Left cardiac atrium (tissue), 4 donors: ENCODE data around the gene PBX1. TPM values are rescaled to one million over a fixed set of nuclear protein-coding genes. Genes with fewer than 3 reads are reported as not detected.

Source experiments
- ATAC-seq, 2 donors: fragments of 200-7000 bp; cut with Tn5 transposase; one replicate each; pipeline ENCODE4 v1.9.1; 2020; ENCODE audit warnings: mild to moderate bottlenecking in 2 of 2, moderate library complexity in 2 of 2
- DNase-seq: peaks from one replicate; pipeline ENCODE4 v3.0.0-alpha.2; 2020
- intact Hi-C, 2 donors: fragments of 100-400 bp; cut with DNase I; formaldehyde crosslinking; loops; one replicate each; pipeline versions ENCODE4 v1.14.1 to v1.15.1; 2022 to 2023
- total RNA-seq, 2 donors: library from RNA; stranded (reverse); fragmentation: NEBNext Ultra II Directional; extraction: Animal tissue kit (Norgen Biotek cat#: 25700); gene quantifications; one replicate each; pipeline ENCODE4 v1.2.1, GENCODE V29; 2021
- donor health status: DM: no; HTN: yes; CAD: no.
- donor health status: DM: no; HTN: yes; CAD: no; lungs with severe emphysema.
- donor health status: DM: yes; HTN: yes; CAD: no.
- donor health status: Dilated cardiomyopathy.

The PBX1 gene
- total RNA-seq, 2 donors from 2014 or later = 64.7 to 75.0 TPM

DNA sequence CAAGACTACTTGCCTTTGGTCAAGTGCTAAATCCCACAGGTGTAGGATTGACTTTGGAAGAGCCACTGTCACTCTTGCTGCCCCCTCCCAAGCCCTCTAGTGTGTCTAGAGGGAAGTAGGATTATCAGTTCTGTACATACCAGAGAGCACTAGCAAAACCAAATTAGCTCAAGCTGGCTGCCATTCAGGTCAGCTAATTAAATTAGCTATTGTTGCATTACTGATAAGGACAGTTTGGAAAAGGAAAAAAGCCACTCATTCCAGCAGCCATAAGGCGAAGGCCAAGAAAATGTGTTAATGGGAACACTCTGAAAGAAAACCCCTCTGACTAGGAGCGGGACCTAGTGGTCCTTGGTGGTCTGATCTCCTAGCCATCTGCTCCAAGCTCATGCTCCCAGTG lies 321.7 kb downstream of the PBX1 start:
- intact Hi-C loops = no loop called here
- ATAC-seq (no peak), DNase-seq (no peak)

DNA sequence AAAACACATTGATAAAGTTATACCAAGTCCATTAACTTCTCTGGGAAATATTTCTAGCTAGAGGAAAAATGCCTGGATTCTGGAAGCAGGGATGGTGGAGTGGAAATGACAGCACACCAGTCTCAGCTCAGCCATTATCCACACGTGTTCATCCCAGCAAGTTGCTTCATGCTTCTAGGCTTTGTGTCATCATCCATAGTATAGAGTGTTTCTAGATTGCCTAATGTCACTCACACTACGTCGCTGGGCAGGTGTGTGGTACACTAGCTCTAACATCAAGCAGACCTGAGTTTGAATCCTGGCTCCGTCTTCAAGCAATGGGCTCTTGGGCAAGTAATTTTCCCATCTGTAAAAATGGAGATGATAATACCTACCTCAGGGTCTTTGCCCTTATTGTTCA lies 326.3 kb downstream of the PBX1 start:
- ATAC-seq = no peak
- intact Hi-C loops = no loop called here

DNA sequence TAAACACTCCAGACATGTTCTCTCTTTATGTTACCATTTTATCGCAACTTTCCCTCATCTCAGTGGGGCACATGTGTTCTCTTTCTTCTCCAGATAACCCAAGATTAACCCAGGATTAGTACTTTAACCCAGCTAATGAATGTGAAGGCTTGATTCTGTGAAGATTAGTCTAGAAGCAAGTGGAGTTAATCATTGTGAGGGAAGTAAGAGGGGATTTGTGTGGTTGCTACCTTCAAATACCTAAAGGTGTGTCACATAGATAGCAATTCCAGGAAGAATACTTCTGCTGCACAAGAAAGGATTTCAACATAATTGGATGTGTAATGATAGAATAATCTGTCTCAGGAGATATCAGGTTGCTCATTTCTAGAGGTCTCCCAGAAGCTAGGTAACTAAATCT lies 327.1 kb downstream of the PBX1 start:
- no peak for ATAC-seq
- DNase-seq = no peak
- intact Hi-C loops = no loop called here

More for the DNA sequence above, 326.3 kb downstream of the PBX1 start:
- DNase-seq = no peak

- intact Hi-C loops = no loop called here
- DNase-seq = no peak
- no peak for ATAC-seq
Measured at GRCh38 chr1:164891615-164892014, 332.6 kb downstream of the PBX1 start.

DNA sequence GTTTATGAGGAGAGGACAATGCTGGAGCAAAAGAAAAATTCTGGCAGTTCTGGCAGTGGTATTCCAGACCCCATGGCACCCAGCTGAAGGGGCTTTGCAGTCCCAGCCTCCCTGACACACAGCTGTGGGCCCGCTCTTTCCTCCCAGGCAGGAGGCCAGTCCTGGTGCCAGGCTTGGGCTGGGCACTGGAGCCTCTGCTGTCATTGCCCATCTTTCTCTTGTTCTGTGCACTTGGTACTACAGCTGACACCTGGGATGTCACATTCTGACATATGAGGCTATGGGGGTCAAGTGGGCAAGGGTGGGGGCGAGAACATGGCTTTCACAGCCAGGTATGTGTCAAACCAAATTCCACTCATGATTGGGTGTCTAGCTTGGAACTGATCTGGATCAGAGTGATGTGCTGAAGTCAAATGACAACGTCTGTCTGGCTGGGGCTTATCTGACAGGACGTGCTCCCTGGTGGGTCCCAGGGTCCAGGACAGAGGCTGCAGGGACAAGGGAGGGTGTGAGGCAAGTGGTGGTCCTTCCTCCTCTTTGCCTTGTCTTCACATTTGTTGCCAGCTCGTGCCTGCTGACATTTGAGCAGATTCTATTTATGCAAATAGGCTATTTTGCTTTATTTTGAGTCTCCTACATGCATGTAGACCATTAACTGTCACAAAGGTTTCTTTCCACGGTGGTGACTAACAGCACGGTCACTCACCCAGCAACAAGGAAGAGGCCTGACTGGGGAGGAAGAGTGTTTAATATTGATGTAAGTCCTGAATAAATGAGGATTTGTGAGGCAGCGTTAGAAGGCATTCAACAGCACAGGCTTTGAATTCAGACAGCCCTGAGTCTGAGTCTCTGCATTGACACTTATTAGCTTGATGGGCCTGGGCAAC lies 336.3 kb downstream of the PBX1 start:
- peak; percentile 93 to 95 for ATAC-seq
- peak; percentile 58 for DNase-seq
- intact Hi-C loops = no loop called here

DNA sequence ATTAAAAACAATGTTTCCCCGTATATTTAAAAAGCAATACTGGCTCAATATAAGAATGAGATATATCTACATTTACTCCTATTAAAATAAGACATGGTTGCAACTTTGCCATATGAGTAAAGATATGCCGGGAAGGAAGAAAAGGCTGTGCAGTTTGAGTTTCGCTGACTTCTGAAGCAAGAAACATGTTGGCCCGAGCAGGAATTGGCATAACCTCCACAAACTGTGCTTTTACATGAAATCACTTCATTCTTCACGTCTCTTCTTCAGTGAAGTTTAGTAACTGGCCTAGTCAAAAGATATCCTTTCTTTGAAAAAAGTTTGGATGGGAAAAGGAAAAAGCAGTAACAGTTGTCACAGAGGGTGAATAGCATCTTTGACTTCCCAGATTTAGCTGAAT lies 342.0 kb downstream of the PBX1 start:
- ATAC-seq (no peak), DNase-seq (no peak)
- intact Hi-C loops = no loop called here
